DOHH2 (cell line): ENCODE results near the gene RAC3.

ENCODE experiments used
- H3F3A ChIP-seq: fragments of 200-600 bp; sonication (generic), shearing (Covaris generic); 2 replicates; pipeline ENCODE4 v1.6.0; 2016; ENCODE audit warnings: antibody characterized with exemption, mild to moderate bottlenecking; ENCODE audit not compliant: control insufficient read depth, insufficient read depth
- H3K27ac ChIP-seq: fragments of 200-600 bp; sonication (generic); 2 replicates; pipeline ENCODE4 v1.5.1; 2014; ENCODE audit warnings: low read depth, mild to moderate bottlenecking, low read length, moderate library complexity
- H3K27me3 ChIP-seq: fragments of 200-600 bp; sonication (generic); 2 replicates; pipeline ENCODE4 v1.6.1; 2014; ENCODE audit warnings: mild to moderate bottlenecking, low read length, mixed read lengths; ENCODE audit not compliant: control insufficient read depth
- H3K36me3 ChIP-seq: fragments of 200-600 bp; sonication (generic); 2 replicates; pipeline ENCODE4 v1.6.1; 2014; ENCODE audit warnings: mild to moderate bottlenecking, low read length, moderate library complexity, mixed read lengths; ENCODE audit not compliant: control insufficient read depth
- H3K4me1 ChIP-seq: fragments of 200-600 bp; sonication (generic); 2 replicates; pipeline ENCODE4 v1.6.1; 2014; ENCODE audit warnings: mild to moderate bottlenecking, low read length, mixed read lengths; ENCODE audit not compliant: control insufficient read depth
- H3K4me2 ChIP-seq: fragments of 200-600 bp; sonication (generic); 2 replicates; pipeline ENCODE4 v1.6.0; 2014; ENCODE audit warnings: mild to moderate bottlenecking, low read length, moderate library complexity
- H3K4me3 ChIP-seq: fragments of 200-600 bp; sonication (generic); 2 replicates; pipeline ENCODE4 v1.5.1; 2014; ENCODE audit warnings: mild to moderate bottlenecking, low read length, mixed read lengths
- H3K79me2 ChIP-seq: fragments of 200-600 bp; sonication (generic); 2 replicates; pipeline ENCODE4 v1.6.1; 2014; ENCODE audit warnings: mild to moderate bottlenecking, low read length, mixed read lengths; ENCODE audit not compliant: control insufficient read depth
- H3K9me2 ChIP-seq: fragments of 200-600 bp; sonication (generic); replicated peaks from 2 replicates; pipeline ENCODE4 v1.6.1; 2014; ENCODE audit warnings: mild to moderate bottlenecking, low read length, mixed read lengths; ENCODE audit not compliant: control insufficient read depth
- H3K9me3 ChIP-seq: fragments of 200-600 bp; sonication (generic); 2 replicates; pipeline ENCODE4 v1.6.1; 2014; ENCODE audit warnings: antibody characterized with exemption, low read length, mixed read lengths; ENCODE audit not compliant: control insufficient read depth, insufficient read depth
- H4K20me1 ChIP-seq: fragments of 200-600 bp; sonication (generic); 2 replicates; pipeline ENCODE4 v1.6.0; 2014; ENCODE audit warnings: low read depth, mild to moderate bottlenecking, antibody characterized with exemption, low read length, moderate library complexity; ENCODE audit not compliant: control insufficient read depth, insufficient read depth
- CTCF ChIP-seq: fragments of 200-600 bp; sonication (generic); IDR thresholded peaks from one replicate; pipeline ENCODE4 v1.5.1; 2014; ENCODE audit warnings: antibody characterized with exemption, mild to moderate bottlenecking, low read depth, low read length; ENCODE audit not compliant: poor library complexity, severe bottlenecking
- EZH2phosphoT487 ChIP-seq: fragments of 200-600 bp; sonication (generic); IDR thresholded peaks from 2 replicates; pipeline ENCODE4 v1.6.1; 2017; ENCODE audit warnings: borderline replicate concordance, mild to moderate bottlenecking, antibody characterized with exemption, low read length, moderate library complexity, mixed read lengths

Gene RAC3

GRCh38 chr17:82076785-82077591 lies 45.5 kb downstream of the RAC3 start:
- Histone ChIP-seq H3K4me2 (no peak overlapping the region), H3K27ac (no peak overlapping the region), H3K27me3 (peaks cover 3% of the 10 kb centered on the region; the same call in 1 of the 2 replicates)

GRCh38 chr17:82077617-82078358 lies 46.3 kb downstream of the RAC3 start:
- no peaks in the 10 kb centered on the region for H3K9me2 ChIP-seq
- H3K79me2 ChIP-seq = no peaks in the 10 kb centered on the region
- TF ChIP-seq CTCF (no peak), EZH2phosphoT487 (no peak)
- H3K4me1 ChIP-seq = peaks cover 17% of the 10 kb centered on the region
- H3K4me3 ChIP-seq = no peak overlapping the region
- H4K20me1 ChIP-seq = peaks cover 3% of the 10 kb centered on the region; the same call in 1 of the 2 replicates
- peaks cover 14% of the 10 kb centered on the region for H3F3A ChIP-seq
- no peak overlapping the region for H3K4me2 ChIP-seq
- H3K27ac ChIP-seq = no peak overlapping the region
- no peaks in the 10 kb centered on the region for H3K9me3 ChIP-seq
- H3K27me3 ChIP-seq = peaks cover 3% of the 10 kb centered on the region; the same call in 1 of the 2 replicates
- H3K36me3 ChIP-seq = peaks cover 46% of the 10 kb centered on the region

More at GRCh38 chr17:82076785-82077591, 45.5 kb downstream of the RAC3 start:
- Histone ChIP-seq H3K9me3 (no peaks in the 10 kb centered on the region), H3K36me3 (peaks cover 38% of the 10 kb centered on the region), H3K9me2 (no peaks in the 10 kb centered on the region), H3F3A (peaks cover 14% of the 10 kb centered on the region), H3K4me3 (no peak overlapping the region), H3K4me1 (peaks cover 17% of the 10 kb centered on the region), H4K20me1 (peaks cover 3% of the 10 kb centered on the region; the same call in 1 of the 2 replicates), H3K79me2 (no peaks in the 10 kb centered on the region)
- no peak for TF ChIP-seq CTCF
- TF ChIP-seq EZH2phosphoT487 = no peak

- Histone ChIP-seq H3F3A (peaks cover 14% of the 10 kb centered on the region), H4K20me1 (peaks cover 3% of the 10 kb centered on the region; the same call in 1 of the 2 replicates), H3K36me3 (peaks cover 53% of the 10 kb centered on the region), H3K9me2 (no peaks in the 10 kb centered on the region), H3K27me3 (peaks cover 3% of the 10 kb centered on the region; the same call in 1 of the 2 replicates), H3K9me3 (no peaks in the 10 kb centered on the region), H3K4me2 (no peak overlapping the region), H3K27ac (no peak overlapping the region), H3K4me1 (peaks cover 17% of the 10 kb centered on the region), H3K4me3 (no peak overlapping the region), H3K79me2 (no peaks in the 10 kb centered on the region)
- no peak for TF ChIP-seq EZH2phosphoT487
- TF ChIP-seq CTCF = no peak
Observed at GRCh38 chr17:82078433-82078832, 47.0 kb downstream of the RAC3 start.
